Measurements from ENCODE around the gene GJC2.

Gene GJC2

GRCh38 chr1:228174482-228175315 is 25.0 kb downstream of the GJC2 start:
- DNase-seq (ENCODE audit: low read depth), result no peak
- no peak overlapping the region for H3K4me3 ChIP-seq (ENCODE audit: low read depth, low read length)
- TF ChIP-seq, protein P1, sequence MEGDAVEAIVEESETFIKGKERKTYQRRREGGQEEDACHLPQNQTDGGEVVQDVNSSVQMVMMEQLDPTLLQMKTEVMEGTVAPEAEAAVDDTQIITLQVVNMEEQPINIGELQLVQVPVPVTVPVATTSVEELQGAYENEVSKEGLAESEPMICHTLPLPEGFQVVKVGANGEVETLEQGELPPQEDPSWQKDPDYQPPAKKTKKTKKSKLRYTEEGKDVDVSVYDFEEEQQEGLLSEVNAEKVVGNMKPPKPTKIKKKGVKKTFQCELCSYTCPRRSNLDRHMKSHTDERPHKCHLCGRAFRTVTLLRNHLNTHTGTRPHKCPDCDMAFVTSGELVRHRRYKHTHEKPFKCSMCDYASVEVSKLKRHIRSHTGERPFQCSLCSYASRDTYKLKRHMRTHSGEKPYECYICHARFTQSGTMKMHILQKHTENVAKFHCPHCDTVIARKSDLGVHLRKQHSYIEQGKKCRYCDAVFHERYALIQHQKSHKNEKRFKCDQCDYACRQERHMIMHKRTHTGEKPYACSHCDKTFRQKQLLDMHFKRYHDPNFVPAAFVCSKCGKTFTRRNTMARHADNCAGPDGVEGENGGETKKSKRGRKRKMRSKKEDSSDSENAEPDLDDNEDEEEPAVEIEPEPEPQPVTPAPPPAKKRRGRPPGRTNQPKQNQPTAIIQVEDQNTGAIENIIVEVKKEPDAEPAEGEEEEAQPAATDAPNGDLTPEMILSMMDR (IDR thresholded peaks at IDR 0.05; ENCODE audit: low read depth, low read length, missing control alignments), result no peak

GRCh38 chr1:228175316-228176023 is 25.7 kb downstream of the GJC2 start:
- TF ChIP-seq, protein P1 (IDR thresholded peaks at IDR 0.05; ENCODE audit: low read depth, low read length, missing control alignments), result no peak
- no peak for DNase-seq (ENCODE audit: low read depth)
- no peak overlapping the region for H3K4me3 ChIP-seq (ENCODE audit: low read depth, low read length)

- TF ChIP-seq, protein P1 (IDR thresholded peaks at IDR 0.05; ENCODE audit: low read depth, low read length, missing control alignments), result no peak
- no peak for DNase-seq (ENCODE audit: low read depth)
Observed at GRCh38 chr1:228176024-228176395, 26.3 kb downstream of the GJC2 start.

DNA sequence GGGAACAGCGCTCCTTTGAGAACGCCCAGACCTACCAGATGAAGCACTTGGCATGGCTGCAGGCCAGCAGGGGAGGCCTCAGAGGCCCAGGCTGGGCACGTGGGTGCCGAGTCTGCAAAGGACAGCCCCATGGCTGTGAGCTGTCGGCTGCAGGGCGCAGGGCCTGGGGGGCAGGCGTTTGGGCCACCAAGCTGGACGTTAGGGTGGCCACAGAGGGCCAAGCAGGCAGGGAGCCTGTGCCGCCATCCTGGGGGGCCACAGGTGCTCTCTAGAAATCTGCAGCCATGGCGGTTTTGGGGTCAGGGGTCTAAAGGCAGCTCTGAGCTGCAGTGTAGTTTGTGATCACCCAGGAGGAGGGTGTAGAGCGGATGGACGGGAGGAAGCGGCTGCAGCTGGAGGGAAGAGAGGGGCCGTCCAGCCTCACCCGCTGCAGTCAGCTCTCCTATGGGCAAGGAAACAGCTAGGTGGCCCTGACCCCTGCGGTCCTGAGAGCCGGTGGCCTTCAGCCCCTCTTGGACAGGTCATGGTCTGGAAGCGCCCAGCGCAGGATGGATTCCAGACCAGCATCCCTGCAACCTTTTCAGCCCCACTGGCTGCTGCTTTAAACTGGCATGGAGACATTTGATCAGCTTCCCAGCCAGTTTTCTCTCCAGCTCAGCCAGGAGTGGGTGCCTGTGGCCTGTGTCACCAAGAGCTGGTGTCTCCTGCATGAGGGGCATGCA is 26.9 kb downstream of the GJC2 start:
- H3K4me3 ChIP-seq (ENCODE audit: low read depth, low read length), result no peak overlapping the region
- TF ChIP-seq, protein P1 (IDR thresholded peaks at IDR 0.05; ENCODE audit: low read depth, low read length, missing control alignments), result no peak
- no peak for DNase-seq (ENCODE audit: low read depth)

More at GRCh38 chr1:228176024-228176395, 26.3 kb downstream of the GJC2 start:
- H3K4me3 ChIP-seq (ENCODE audit: low read depth, low read length), result no peak overlapping the region

- TF ChIP-seq, protein P1 (IDR thresholded peaks at IDR 0.05; ENCODE audit: low read depth, low read length, missing control alignments), result no peak
- no peak overlapping the region for H3K4me3 ChIP-seq (ENCODE audit: low read depth, low read length)
- no peak for DNase-seq (ENCODE audit: low read depth)
Observed at GRCh38 chr1:228177183-228177475, 27.4 kb downstream of the GJC2 start.

DNA sequence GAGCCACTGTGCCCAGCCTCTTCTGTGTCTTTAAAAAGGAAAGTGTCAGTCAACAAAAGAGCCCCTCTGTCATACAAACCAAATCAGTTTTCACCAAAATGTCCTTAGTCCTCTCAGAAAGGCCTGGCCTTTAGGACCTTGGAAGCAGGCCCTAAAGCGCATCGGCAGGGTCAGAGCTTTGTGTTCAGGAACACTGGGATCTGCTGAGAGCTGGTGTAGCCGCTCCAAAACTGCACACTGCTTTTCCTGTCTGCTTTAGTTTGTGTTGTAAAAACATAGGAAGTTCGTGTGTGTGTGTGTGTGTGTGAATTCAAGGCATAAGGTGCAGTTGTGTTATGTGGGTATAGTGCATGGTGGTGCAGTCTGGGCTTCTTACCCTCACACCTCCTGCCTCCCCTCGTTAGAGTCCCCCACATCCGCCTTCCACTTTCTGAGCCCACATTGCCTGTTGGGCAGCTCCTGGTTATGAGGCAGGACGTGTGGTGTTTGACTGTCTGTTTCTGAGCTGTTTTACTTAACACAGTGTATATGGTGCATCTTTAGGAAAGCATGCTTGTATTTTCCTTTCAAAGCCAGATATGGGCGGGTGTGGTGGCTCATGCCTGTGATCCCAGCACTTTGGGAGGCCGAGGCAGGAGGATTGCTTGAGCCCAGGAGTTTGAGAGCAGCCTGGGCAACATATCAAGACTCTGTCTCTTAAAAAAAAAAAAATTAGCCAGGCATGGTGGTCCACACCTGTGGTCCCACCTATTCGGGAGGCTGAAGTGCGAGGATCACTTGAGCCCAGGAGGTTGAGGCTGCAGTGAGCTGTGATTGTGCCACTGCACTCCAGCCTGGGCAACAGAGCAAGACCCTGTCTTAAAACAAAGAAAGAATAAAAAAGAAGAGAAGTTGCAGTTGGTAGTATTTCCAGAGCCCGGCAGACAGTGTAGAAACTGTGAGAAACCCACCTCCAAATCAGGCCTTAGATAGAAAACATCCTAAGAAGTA is 28.3 kb downstream of the GJC2 start:
- DNase-seq (ENCODE audit: low read depth), result no peak

More for the DNA sequence above, 28.3 kb downstream of the GJC2 start:
- TF ChIP-seq, protein P1 (IDR thresholded peaks at IDR 0.05; ENCODE audit: low read depth, low read length, missing control alignments), result no peak
- no peak overlapping the region for H3K4me3 ChIP-seq (ENCODE audit: low read depth, low read length)

All from GM12864 (cell line).